Erythroblast (primary cell): ENCODE measurements around the gene ZNF831.

ENCODE experiments used
- GATA1 ChIP-seq: IDR thresholded peaks from 2 replicates; pipeline ENCODE4 v1.6.1; 2011; ENCODE audit warnings: low read depth, mild to moderate bottlenecking, control low read depth, low read length, moderate library complexity
- POLR2A ChIP-seq: IDR thresholded peaks from 2 replicates; pipeline ENCODE4 v1.6.1; 2011; ENCODE audit warnings: mild to moderate bottlenecking, low read length

GRCh38 chr20:59253325-59253724 lies 89.7 kb downstream of the ZNF831 start:
- TF ChIP-seq POLR2A (no peak), GATA1 (no peak)
